Spleen (tissue), 7 donors: ENCODE data around the gene PTPN14.

Source experiments
- CTCF ChIP-seq, 11 experiments: fragments of 200-600 bp in 7 of 11; fragments of 450-650 bp in 4 of 11; sonication (generic) in 4 of 11; IDR thresholded peaks in 8 of 11; conservative IDR thresholded peaks in 3 of 11; 1 replicate in 7 of 11; 2 replicates in 4 of 11; pipeline versions ENCODE4 v1.4.0 to v1.8.0; 2016 to 2021; ENCODE audit warnings: antibody characterized with exemption in 11 of 11, inconsistent platforms in 4 of 11, mild to moderate bottlenecking in 1 of 11
- POLR2A ChIP-seq, 3 donors: fragments of 450-650 bp; IDR thresholded peaks; one replicate each; pipeline ENCODE4 v1.5.1; 2017; ENCODE audit warnings: antibody characterized with exemption in 3 of 3, mild to moderate bottlenecking in 1 of 3
- POLR2AphosphoS5 ChIP-seq, 3 donors: sonication (generic); formaldehyde crosslinking; IDR thresholded peaks; one replicate each; pipeline ENCODE4 v1.5.1; 2017; ENCODE audit warnings: antibody characterized with exemption in 3 of 3
- donor health status: DM: no; HTN: no; CAD: no; lungs with moderate emphysema.
- donor health status: DM: no; HTN: no; CAD: no.
- donor health status: DM: no; HTN: no; CAD: no.

- TF ChIP-seq CTCF (IDR thresholded peaks at IDR 0.05 in 8 of 11, conservative IDR thresholded peaks at IDR 0.05 in 3 of 11) (no peak), POLR2A (IDR thresholded peaks at IDR 0.05) (no peak), POLR2AphosphoS5 (IDR thresholded peaks at IDR 0.05) (no peak)
These were observed 39.3 kb upstream of the PTPN14 start for GRCh38 chr1:214590696-214591095.
